ENCODE measurements around the gene SDK1.

The SDK1 gene

DNA sequence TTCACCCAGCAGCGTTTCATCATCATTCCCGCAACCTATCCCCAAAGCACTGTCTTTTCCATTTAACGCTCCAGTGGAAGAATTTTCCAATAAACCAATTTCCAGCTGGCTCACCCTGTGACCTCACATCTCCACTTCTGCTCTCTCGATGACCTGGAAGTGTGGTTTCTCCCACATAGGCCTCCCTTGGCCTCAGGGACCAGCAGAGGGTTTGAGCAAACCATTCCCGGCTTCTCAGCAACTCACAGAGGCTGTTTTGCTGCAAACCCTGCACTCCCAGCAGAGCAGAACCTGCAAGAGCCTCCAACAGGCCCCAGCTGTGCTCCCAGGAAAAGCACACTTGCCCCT, 858.1 kb downstream of the SDK1 start:
- no peak for DNase-seq (ENCODE audit: extremely low read depth, low read depth)
- H3K4me3 ChIP-seq (replicated peaks; ENCODE audit: low read depth, low read length) = no peak overlapping the region
- TF ChIP-seq, protein P1, sequence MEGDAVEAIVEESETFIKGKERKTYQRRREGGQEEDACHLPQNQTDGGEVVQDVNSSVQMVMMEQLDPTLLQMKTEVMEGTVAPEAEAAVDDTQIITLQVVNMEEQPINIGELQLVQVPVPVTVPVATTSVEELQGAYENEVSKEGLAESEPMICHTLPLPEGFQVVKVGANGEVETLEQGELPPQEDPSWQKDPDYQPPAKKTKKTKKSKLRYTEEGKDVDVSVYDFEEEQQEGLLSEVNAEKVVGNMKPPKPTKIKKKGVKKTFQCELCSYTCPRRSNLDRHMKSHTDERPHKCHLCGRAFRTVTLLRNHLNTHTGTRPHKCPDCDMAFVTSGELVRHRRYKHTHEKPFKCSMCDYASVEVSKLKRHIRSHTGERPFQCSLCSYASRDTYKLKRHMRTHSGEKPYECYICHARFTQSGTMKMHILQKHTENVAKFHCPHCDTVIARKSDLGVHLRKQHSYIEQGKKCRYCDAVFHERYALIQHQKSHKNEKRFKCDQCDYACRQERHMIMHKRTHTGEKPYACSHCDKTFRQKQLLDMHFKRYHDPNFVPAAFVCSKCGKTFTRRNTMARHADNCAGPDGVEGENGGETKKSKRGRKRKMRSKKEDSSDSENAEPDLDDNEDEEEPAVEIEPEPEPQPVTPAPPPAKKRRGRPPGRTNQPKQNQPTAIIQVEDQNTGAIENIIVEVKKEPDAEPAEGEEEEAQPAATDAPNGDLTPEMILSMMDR (IDR thresholded peaks at IDR 0.05; ENCODE audit: low read depth, low read length, missing control alignments) = no peak

DNA sequence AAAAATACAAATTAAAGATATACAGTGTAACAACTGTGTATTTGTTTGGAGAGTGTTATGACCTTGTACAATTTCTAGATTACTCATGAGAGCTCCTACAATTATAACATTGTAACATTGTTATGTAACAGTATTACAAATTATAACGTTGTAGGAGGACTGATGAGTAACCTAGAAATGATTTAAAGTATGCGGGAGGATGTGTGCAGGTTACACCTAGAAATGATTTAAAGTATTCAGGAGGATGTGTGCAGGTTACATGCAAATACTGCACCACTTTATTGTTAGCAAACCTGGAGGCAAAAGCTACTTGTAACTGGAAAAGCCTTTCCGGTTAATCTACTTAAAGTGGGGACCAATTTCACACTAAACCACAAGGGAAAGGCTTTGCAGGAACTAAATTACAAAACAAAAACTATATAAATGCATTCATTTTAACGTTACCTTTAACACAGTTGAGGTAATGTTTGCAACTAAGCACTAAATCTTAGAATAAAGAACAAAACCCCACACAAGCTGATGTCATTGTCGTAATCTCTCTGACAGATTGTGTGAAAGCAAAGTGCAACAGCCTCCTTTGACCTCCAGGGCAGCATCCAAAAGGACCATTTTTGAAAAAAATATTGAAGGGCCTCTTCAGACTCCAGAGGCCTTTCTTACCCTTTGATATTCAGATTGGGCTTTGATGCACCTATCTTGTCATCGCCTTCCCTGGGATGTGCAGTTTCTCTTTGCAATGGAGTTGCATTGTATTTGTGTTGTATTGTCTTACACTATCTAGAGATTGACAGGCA, 858.9 kb downstream of the SDK1 start:
- H3K4me3 ChIP-seq (replicated peaks; ENCODE audit: low read depth, low read length) = no peak overlapping the region
- TF ChIP-seq, protein P1 (IDR thresholded peaks at IDR 0.05; ENCODE audit: low read depth, low read length, missing control alignments) = no peak
- no peak for DNase-seq (ENCODE audit: extremely low read depth, low read depth)

DNA sequence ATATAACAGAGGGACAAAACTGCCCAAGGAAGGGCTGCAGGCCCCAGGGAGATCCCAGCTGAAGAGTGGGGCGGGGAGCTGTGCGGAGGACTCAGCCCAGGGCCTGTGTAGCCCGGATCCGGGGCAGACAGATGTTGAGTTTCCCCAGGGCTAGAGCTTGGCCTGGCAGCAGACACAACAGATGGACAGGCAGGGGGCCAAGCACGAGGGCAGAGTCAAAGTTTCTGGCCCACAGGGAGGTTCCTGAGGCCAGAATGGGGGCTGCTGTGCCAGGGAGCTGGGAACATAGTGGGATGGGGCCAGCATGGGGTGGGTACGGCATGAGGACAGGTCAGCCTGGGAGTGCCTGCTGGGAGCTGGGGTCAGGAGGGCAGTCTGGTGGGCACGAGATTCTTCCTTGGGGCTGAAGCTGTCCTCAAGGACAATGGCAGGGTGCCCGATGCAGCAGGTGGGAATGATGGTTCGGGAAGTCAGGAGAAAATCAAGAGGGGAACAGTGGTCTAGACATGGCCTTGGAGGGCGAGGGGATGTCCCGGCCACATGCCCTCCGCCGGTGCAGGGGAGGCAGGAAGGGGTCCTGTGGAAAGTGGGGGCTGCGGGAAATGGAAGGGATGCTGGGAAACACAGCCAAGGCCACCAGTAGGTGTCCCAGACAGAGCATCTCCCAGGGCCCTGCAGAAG, 862.0 kb downstream of the SDK1 start:
- TF ChIP-seq, protein P1 (IDR thresholded peaks at IDR 0.05; ENCODE audit: low read depth, low read length, missing control alignments) = no peak
- no peak for DNase-seq (ENCODE audit: extremely low read depth, low read depth)
- no peak overlapping the region for H3K4me3 ChIP-seq (replicated peaks; ENCODE audit: low read depth, low read length)

DNA sequence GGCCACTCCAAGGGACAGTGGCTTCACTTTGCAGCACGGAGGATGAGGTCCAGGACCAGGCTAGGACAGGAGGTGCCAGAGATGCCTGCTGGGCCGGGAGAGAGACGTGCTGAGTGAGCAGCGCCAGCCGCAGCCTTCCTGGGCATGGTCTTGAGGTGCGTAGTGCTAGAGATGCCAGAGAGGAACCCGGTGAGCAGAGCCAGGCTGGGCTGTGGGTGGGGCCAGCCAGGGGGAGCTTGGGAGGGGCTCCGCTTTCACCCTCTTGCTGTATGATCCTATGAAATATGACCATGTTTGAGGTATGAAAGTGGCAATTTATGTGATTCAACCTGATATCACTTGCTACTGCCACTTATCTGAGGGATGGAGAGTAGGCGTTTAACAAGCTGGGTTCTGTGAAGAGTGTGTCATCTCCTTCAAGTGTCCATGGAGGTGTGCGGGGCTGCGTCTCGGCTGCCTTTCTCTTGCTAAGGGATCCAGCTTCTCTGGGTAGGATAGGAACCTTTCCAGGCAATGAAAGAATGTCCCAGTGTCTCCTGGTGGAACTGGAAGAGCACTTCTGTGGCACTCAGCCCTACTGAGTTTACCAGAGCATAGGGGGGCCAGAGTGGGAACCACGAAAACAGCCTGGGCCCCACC, 862.6 kb downstream of the SDK1 start:
- no peak for DNase-seq (ENCODE audit: extremely low read depth, low read depth)
- H3K4me3 ChIP-seq (replicated peaks; ENCODE audit: low read depth, low read length) = no peak overlapping the region
- TF ChIP-seq, protein P1 (IDR thresholded peaks at IDR 0.05; ENCODE audit: low read depth, low read length, missing control alignments) = no peak

DNA sequence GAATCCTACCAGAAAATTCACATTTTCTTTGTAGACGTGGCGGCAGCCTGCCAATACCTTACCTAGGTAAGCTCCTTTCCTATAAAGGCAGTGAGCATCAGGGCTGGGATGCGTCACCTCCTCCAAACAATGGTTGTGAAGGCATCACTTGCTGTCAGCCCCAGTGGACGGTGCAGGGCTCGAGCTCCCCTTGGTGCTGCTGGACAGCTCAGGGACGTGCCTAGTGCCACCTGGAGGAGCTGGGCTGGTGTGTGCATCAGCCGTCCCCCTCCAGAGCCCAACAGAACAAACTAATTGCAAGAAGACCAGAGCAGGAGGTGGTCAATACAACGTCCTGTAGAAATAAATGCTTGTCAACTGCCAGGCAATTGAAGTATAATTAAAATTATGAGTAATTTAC, 863.5 kb downstream of the SDK1 start:
- TF ChIP-seq, protein P1 (IDR thresholded peaks at IDR 0.05; ENCODE audit: low read depth, low read length, missing control alignments) = no peak
- no peak overlapping the region for H3K4me3 ChIP-seq (replicated peaks; ENCODE audit: low read depth, low read length)
- DNase-seq (ENCODE audit: extremely low read depth, low read depth) = no peak

DNA sequence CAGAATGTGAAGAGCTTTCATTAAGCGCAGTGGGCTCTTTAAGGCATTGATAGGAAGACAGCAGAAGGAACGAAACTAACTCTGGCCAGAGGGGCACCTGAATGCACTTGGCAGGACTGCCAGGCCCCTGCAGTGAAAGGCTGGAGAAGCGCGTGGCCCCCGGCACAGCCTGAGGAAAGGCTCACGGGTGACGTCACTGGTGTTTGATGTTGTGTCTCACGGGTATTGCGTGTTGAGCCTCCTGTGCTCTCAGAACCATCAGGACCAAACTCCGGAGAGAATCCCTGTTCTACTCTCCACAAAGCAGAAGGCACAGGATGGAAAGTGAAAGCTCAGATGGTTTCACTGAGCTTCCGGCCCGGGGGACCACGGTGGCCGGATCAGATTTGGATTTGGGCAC, 865.3 kb downstream of the SDK1 start:
- TF ChIP-seq, protein P1 (IDR thresholded peaks at IDR 0.05; ENCODE audit: low read depth, low read length, missing control alignments) = no peak
- H3K4me3 ChIP-seq (replicated peaks; ENCODE audit: low read depth, low read length) = no peak overlapping the region
- DNase-seq (ENCODE audit: extremely low read depth, low read depth) = no peak
